Uterus (tissue), 4 donors: ENCODE data around the gene RNASEH1. TPM values are rescaled to one million over a fixed set of nuclear protein-coding genes. Genes with fewer than 3 reads are reported as not detected.

Experiments used
- DNase-seq, 2 donors: peaks; one replicate each; pipeline ENCODE4 v3.0.0-alpha.2; 2019 to 2020
- H3K27ac ChIP-seq, 2 donors: fragments of 200-600 bp; sonication (generic); 1 replicate in 1 of 2; 2 replicates in 1 of 2; pipeline ENCODE4 v1.5.1; 2016 to 2018
- H3K27me3 ChIP-seq, 2 donors: fragments of 200-600 bp; sonication (generic); one replicate each; pipeline ENCODE4 v1.5.1; 2018 to 2019; ENCODE audit warnings: control low read depth in 1 of 2
- H3K36me3 ChIP-seq, 2 donors: fragments of 200-600 bp; sonication (generic); one replicate each; pipeline ENCODE4 v1.5.1; 2019; ENCODE audit warnings: control low read depth in 1 of 2
- H3K4me1 ChIP-seq, 2 donors: fragments of 200-600 bp; sonication (generic); one replicate each; pipeline ENCODE4 v1.5.1; 2018 to 2019; ENCODE audit warnings: control low read depth in 1 of 2
- H3K4me3 ChIP-seq, 2 donors: fragments of 200-600 bp; sonication (generic); 1 replicate in 1 of 2; 2 replicates in 1 of 2; pipeline ENCODE4 v1.5.1; 2018 to 2019; ENCODE audit warnings: mild to moderate bottlenecking in 1 of 2
- H3K9me3 ChIP-seq, 2 donors: fragments of 200-600 bp; sonication (generic); one replicate each; pipeline ENCODE4 v1.5.1; 2019; ENCODE audit warnings: control low read depth in 1 of 2
- CTCF ChIP-seq, 4 experiments: fragments of 200-600 bp in 2 of 4; fragments of 450-650 bp in 2 of 4; sonication (generic) in 2 of 4; IDR thresholded peaks; one replicate each; pipeline ENCODE4 v1.5.1; 2016 to 2019; ENCODE audit warnings: antibody characterized with exemption in 4 of 4, mild to moderate bottlenecking in 2 of 4, moderate library complexity in 1 of 4
- POLR2A ChIP-seq, 2 donors: fragments of 450-650 bp; IDR thresholded peaks; one replicate each; pipeline ENCODE4 v1.6.1; 2016; ENCODE audit warnings: antibody characterized with exemption in 2 of 2, mild to moderate bottlenecking in 1 of 2, moderate library complexity in 1 of 2
- intact Hi-C: fragments of 100-400 bp; cut with DNase I; formaldehyde crosslinking; loops from one replicate; pipeline ENCODE4 v1.15.1; 2023; ENCODE audit warnings: low total_unique reads
- total RNA-seq, 4 donors: library from RNA; depleted of rRNA in 3 of 4; stranded (reverse); fragments of >200 nt in 3 of 4; gene quantifications; one replicate each; pipeline versions ENCODE4 v1.1.0 to v1.2.4, GENCODE V29; 2014 to 2023
- donor health status: DM: yes; HTN: yes; CAD: no.

RNASEH1 gene
- total RNA-seq, 4 donors from 2014 or later, result 4.1 to 28.6 (median 15.2) TPM

DNA sequence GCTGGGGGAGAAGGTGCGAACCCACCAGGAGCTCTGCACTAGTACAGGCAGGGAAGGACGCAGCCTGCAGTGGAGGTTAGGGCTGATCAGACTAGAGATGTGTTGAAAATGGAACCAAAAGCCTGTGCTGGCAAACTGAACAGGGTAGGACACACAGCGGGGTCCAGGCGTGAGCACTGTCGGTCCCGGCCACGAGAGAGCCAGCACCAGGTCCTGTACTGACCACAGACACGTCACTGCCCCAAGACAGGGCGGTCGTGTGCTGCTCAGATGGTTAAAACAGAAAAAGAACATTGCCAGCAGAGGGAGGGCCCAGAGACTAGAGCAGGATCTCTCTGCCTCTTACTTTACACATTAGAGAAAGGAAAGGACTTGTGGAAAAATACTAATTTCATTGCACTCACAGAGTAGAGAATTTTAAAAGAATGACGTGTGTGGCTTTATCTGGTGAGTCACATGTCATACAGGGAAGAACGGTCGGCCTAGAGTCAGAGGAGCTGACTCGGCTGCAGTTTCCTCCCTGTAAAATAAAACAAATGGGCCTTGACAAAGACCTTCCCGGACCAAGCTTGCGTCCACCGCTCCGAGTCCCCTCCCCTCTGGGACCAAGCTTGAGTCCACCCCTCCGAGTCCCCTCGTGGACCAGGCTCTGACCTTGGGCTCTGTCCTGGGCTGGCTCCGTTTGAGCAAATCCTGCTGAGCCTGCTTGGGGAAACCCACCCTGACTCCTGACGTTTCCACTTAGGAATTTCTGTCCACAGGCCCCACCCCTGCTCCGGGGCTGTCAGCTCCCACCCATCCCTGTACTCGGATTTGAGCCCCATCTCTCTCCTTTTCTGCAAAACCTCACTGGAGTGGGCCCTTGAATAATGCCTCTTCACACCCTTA is 22.1 kb downstream of the RNASEH1 start:
- DNase-seq, result peak; percentile 73 to 77
- H3K27ac ChIP-seq, result peak overlapping the region; percentile 94 to 95

GRCh38 chr2:3535467-3535793 is 22.7 kb downstream of the RNASEH1 start:
- no peaks in the 10 kb centered on the region for H3K27me3 ChIP-seq
- H3K4me1 ChIP-seq, result peaks cover 0 to 4% of the 10 kb centered on the region in 2 donors
- no peaks in the 10 kb centered on the region for H3K36me3 ChIP-seq
- intact Hi-C loops, result no loop called here
- no peak for TF ChIP-seq CTCF (IDR thresholded peaks at IDR 0.05)
- no peak for TF ChIP-seq POLR2A (IDR thresholded peaks at IDR 0.05)
- no peaks in the 10 kb centered on the region for H3K9me3 ChIP-seq
- H3K4me3 ChIP-seq, result peak overlapping the region; percentile 35 to 43
- peak overlapping the region; percentile 94 to 95 for H3K27ac ChIP-seq
- no peak for DNase-seq

More for the DNA sequence above, 22.1 kb downstream of the RNASEH1 start:
- H3K4me3 ChIP-seq, result peak overlapping the region; percentile 35 to 43
- peaks cover 0 to 4% of the 10 kb centered on the region in 2 donors for H3K4me1 ChIP-seq
- TF ChIP-seq CTCF (IDR thresholded peaks at IDR 0.05) (peak in 3 of 4 experiments; percentile 12 to 28 (median 22)), POLR2A (IDR thresholded peaks at IDR 0.05) (no peak)
- H3K36me3 ChIP-seq, result no peaks in the 10 kb centered on the region
- H3K27me3 ChIP-seq, result no peaks in the 10 kb centered on the region
- intact Hi-C loops, result no loop called here
- H3K9me3 ChIP-seq, result no peaks in the 10 kb centered on the region

DNA sequence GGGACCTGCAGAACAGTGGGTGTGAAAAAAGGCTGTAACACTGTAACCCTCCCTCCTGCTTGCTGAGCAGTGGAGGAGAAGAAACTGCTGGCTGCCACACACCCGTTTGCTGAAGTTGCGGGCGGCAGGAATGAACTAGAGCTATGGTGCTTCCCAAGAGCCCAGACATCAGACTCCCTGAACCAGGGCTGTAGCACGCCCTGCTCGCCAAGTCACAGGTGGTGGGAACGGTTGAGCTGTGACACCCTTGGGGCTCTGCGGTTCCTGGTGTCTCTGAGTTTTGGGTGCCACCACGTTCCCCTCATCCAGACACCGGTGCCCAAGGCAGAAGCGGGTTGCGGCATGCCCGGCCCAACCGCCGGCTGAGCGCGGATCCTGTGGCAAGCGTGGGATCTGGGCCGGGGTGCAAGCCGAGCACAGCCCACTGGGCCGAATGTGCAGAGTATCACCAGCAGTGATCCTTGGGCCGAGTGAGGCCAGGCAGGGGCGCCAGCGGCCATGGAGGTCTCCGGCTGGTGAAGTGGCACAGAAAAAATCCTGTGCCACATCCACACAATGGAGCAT is 23.8 kb downstream of the RNASEH1 start:
- Histone ChIP-seq H3K4me1 (peaks cover 0 to 4% of the 10 kb centered on the region in 2 donors), H3K9me3 (no peaks in the 10 kb centered on the region), H3K27ac (peak overlapping the region; percentile 94 to 95), H3K27me3 (no peaks in the 10 kb centered on the region), H3K4me3 (no peak overlapping the region), H3K36me3 (no peaks in the 10 kb centered on the region)
- no peak for TF ChIP-seq CTCF (IDR thresholded peaks at IDR 0.05)
- no peak for TF ChIP-seq POLR2A (IDR thresholded peaks at IDR 0.05)
- intact Hi-C loops, result no loop called here
- no peak for DNase-seq

DNA sequence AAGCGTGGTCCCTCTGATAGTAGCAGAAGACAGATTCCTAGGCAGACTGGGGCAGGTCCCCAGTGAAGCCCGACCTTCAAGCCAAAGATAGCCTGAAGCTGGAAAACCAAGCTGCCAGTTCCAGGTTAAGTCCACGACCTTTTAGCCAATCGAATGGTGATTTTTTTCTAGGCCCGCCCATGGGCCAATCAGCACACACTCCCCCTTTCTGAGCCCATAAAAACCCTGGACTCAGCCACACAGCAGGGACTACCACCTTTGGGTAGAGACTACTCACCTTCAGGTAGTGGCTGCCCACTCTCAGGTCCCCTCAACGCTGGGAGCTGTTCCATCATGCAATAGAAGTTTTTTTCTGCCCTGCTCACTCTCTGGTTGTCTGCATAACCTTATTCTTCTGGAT is 24.3 kb downstream of the RNASEH1 start:
- intact Hi-C loops, result no loop called here
- TF ChIP-seq POLR2A (IDR thresholded peaks at IDR 0.05) (no peak), CTCF (IDR thresholded peaks at IDR 0.05) (no peak)

GRCh38 chr2:3532941-3533340 is 25.2 kb downstream of the RNASEH1 start:
- Histone ChIP-seq H3K4me3 (no peak overlapping the region), H3K27me3 (no peaks in the 10 kb centered on the region), H3K36me3 (no peaks in the 10 kb centered on the region), H3K4me1 (peaks cover 0 to 4% of the 10 kb centered on the region in 2 donors), H3K27ac (no peak overlapping the region), H3K9me3 (no peaks in the 10 kb centered on the region)
- no peak for TF ChIP-seq CTCF (IDR thresholded peaks at IDR 0.05)
- no peak for TF ChIP-seq POLR2A (IDR thresholded peaks at IDR 0.05)
- intact Hi-C loops, result no loop called here
- DNase-seq, result no peak

More for the DNA sequence above, 24.3 kb downstream of the RNASEH1 start:
- no peaks in the 10 kb centered on the region for H3K27me3 ChIP-seq
- peaks cover 0 to 4% of the 10 kb centered on the region in 2 donors for H3K4me1 ChIP-seq
- no peak overlapping the region for H3K4me3 ChIP-seq
- no peak for DNase-seq
- H3K27ac ChIP-seq, result no peak overlapping the region
- H3K9me3 ChIP-seq, result no peaks in the 10 kb centered on the region
- no peaks in the 10 kb centered on the region for H3K36me3 ChIP-seq
